ENCODE results near the gene BMPR1A.
"Not testable (repeated sequence)": the region's sequence is repeated elsewhere in the genome, so short reads cannot be mapped to it uniquely, and the experiment has no call there.

Gene BMPR1A

DNA sequence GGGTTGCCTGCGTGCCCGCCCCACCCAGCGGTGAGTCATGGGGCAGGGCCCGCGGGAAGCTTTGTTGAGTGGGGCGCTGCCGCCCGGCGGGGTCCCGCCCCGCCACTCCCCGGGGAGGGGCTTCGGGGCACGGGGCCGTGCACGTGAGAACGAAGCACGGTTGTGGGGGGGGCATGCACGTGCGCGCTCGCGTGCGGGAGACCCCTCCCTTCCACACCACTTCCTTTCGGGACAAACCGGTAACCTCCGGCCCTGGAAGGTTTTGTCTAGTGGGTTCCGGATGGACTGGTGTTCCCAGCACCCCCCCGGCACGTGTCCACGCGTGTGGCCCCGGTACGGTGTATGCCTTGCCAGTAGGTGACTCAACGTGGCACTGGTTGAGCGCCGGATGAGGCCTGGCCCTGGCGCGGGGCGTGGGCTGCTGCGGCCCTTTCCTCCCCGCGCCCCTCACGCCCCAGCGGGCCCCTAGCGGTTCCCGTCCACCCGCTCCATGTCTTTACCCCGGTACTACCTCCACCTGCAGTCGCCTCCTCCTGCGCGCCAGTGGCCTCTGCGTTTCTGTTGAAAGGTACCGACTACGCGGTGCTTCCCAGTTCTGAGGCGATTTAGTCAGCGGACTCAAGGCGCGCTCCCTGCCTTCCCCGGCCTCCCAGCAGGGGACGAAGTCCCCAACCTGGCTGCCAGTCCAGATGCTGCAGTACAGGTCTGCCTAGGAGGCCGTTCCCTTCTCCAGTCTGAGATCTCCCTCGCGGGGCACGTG lies 215.0 kb downstream of the BMPR1A start:
- no peak overlapping the region for H3K27ac ChIP-seq
- TF ChIP-seq, protein P1, sequence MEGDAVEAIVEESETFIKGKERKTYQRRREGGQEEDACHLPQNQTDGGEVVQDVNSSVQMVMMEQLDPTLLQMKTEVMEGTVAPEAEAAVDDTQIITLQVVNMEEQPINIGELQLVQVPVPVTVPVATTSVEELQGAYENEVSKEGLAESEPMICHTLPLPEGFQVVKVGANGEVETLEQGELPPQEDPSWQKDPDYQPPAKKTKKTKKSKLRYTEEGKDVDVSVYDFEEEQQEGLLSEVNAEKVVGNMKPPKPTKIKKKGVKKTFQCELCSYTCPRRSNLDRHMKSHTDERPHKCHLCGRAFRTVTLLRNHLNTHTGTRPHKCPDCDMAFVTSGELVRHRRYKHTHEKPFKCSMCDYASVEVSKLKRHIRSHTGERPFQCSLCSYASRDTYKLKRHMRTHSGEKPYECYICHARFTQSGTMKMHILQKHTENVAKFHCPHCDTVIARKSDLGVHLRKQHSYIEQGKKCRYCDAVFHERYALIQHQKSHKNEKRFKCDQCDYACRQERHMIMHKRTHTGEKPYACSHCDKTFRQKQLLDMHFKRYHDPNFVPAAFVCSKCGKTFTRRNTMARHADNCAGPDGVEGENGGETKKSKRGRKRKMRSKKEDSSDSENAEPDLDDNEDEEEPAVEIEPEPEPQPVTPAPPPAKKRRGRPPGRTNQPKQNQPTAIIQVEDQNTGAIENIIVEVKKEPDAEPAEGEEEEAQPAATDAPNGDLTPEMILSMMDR (conservative IDR thresholded peaks at IDR 0.05): no peak
- TF ChIP-seq ZFX (IDR thresholded peaks at IDR 0.05): no peak

DNA sequence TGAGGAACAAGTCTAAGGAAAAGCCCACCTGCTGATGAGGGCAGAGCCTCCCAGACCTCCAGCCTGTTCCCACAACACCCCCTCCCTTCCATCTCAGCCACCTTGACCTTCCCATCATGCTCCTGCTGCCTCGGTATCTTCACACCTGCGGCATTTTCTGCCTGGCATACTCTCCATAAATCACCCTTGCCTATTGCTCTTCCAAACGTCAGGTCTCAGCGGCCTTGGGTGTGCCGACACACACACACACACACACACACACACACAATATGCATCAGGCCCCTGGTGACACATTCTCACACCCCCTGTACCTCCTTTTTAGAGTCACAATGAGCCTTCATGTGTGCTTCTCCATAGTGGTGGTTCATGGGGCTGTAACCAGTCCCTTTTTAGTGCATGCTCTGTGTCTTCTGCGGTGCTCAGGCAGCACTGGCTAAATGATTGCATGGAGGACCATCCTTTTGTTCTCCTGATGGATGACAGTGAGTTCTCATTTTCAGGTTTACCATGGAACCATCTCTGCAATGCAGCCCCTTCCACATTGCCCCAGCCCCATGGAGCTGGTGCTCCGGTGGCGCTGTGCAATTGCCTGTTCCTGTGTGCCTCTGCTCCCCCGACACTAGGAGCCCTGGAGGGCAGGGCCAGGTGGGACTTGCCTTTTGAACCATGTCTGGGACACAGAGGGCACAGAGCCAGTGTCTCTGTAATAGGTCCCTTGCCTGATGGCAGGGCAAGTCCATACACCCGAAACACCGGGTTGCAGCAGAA lies 216.4 kb downstream of the BMPR1A start:
- TF ChIP-seq ZFX (IDR thresholded peaks at IDR 0.05): no peak
- TF ChIP-seq, protein P1 (conservative IDR thresholded peaks at IDR 0.05): no peak

DNA sequence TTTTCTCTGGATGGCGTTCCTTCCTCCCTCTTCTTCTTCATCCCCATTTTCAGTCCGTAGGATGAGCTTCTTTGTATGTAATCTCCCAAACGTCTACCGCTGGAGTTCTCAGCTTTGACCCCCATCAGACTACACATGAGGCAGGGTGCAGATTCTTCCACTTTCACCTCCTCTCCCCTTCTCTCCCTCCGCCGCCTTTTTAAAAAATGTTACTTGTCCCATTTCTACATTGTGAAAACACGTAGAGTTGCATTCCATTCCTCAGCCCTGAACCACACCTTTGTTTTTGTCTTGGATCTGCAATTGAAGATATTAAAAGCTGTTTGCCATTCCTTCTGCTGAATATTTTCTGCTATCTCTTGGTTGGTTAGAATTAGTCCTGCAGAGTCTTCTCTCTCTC lies 218.1 kb downstream of the BMPR1A start:
- no peak overlapping the region for H3K27ac ChIP-seq

More for the DNA sequence above, 216.4 kb downstream of the BMPR1A start:
- H3K27ac ChIP-seq: no peak overlapping the region

DNA sequence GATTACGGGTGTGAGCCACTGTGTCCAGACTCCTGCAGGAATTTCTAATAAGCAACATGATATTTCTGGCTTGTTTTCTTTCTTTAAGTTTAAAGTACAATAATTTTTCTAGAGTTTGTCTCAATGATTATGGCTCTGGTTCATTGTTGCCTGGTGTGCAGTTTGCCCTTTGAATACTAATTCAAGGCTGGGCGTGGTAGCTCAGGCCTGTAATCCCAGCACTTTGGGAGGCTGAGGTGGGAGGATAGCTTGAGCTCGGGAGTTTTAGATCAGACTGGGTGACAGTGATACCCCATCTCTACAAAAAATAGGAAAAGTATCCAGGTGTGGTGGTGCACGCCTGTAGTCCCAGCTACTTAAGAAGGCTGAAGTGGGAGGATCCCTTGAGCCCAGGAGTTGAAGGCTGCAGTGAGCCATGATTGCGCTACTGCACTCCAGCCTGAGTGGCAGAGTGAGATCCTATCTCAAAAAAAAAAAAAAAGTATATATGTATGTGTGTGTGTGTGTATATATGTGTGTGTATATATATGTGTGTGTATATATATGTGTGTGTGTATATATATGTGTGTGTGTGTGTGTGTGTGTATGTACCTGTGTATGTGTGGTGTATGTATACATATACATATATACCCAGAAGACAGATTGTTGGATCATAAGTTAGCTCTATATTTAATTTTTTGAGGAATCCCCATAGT lies 220.1 kb downstream of the BMPR1A start:
- TF ChIP-seq ZFX (IDR thresholded peaks at IDR 0.05): no peak
- H3K27ac ChIP-seq: no peak overlapping the region

More for the DNA sequence above, 218.1 kb downstream of the BMPR1A start:
- TF ChIP-seq, protein P1 (conservative IDR thresholded peaks at IDR 0.05): no peak
- no peak for TF ChIP-seq ZFX (IDR thresholded peaks at IDR 0.05)

DNA sequence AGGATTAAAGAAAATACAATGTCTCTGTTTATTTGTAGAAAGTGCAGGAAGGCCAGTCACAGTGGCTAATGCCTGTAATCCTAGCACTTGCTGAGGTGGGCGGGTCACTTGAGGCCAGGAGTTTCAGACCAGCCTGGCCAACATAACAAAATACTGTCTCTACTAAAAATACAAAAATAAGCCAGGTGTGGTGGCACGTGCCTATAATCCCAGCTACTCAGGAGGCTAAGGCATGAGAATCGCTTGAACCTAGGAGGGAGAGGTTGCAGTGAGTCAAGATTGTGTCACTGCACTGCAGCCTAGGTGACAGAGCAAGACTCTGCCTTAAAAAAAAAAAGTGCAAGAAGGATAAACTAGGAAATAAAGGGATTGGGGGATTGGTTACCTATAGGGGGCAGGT lies 222.0 kb downstream of the BMPR1A start:
- H3K27ac ChIP-seq: not testable (repeated sequence)

DNA sequence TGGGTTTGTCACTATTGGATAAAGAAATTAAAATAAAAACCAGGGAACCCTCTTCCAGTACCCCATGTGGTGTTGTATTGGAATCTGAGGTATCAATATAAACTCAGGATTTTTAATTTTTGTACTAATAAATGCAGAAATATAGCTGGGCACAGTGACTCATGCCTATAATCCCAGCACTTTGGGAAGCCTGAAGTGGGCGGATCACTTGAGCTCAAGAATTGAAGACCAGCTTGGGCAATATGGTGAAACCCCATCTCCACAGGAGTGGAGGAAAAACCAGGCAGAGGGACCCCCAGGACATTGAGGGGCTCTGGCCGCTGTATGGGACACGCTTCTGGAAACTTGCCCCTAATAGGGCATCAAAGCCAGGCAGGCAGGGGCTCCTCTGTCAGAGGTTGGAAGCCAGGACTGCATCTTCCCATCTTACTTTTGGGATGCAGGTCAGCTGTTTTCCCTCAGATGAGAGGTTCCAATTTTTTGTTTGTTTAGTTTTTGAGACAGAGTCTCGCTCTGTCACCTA lies 222.9 kb downstream of the BMPR1A start:
- H3K27ac ChIP-seq: no peak overlapping the region
- TF ChIP-seq ZFX (IDR thresholded peaks at IDR 0.05): no peak
- TF ChIP-seq, protein P1 (conservative IDR thresholded peaks at IDR 0.05): no peak

DNA sequence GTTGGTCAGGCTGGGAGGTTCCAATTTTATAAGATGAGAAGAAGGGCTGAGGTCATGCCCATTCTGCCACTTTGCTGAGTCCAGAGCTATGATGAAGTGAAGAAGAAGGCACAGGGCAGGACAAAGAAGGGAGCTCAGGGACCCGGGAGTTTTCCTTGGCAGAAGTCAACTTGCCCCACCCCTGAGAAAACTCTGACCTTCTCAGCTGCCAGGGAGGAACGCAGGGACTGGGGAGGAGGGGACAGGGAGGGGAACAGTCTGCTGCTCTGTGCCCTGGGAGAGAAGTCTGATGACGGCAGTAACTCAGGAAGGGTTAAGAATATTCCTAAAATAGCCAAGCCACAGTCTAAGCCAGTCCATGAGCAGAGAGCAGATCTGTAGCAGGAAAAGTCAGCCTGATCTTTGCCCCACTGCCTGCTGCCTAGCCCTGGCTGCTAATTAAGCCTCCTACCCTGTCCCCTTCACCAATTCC lies 223.6 kb downstream of the BMPR1A start:
- no peak overlapping the region for H3K27ac ChIP-seq

DNA sequence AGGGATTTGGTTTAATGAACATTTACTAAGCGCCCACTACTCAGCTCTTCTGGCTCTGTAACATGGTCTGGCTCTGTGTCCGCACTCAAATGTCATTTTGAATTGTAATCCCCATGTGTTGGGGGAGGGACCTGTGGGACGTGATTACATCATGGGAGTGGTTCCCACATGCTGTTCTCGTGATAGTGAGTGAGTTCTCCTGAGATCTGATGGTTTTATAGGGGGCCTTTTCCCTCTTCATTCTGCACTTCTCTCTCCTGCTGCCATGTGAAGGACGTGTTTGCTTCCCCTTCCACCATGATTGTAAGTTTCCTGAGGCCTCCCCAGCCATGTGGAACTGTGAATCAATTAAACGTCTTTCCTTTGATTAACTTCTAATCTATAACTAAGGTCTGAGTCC lies 224.6 kb downstream of the BMPR1A start:
- not testable (repeated sequence) for H3K27ac ChIP-seq

More for the DNA sequence above, 223.6 kb downstream of the BMPR1A start:
- TF ChIP-seq ZFX (IDR thresholded peaks at IDR 0.05): no peak
- TF ChIP-seq, protein P1 (conservative IDR thresholded peaks at IDR 0.05): no peak

Measured in C4-2B (cell line).